Stimulated activated CD8-positive, alpha-beta memory T cell treated with anti-CD3 and anti-CD28 coated beads, Interleukin-7, amount 100 ng/mL, for 4 hours (primary cell): ENCODE results near the gene RXRA.

Experiments
- DNase-seq, 2 donors: peaks; one replicate each; pipeline ENCODE4 v3.0.0-alpha.2; 2020; ENCODE audit warnings: low read depth in 2 of 2

Gene RXRA

DNA sequence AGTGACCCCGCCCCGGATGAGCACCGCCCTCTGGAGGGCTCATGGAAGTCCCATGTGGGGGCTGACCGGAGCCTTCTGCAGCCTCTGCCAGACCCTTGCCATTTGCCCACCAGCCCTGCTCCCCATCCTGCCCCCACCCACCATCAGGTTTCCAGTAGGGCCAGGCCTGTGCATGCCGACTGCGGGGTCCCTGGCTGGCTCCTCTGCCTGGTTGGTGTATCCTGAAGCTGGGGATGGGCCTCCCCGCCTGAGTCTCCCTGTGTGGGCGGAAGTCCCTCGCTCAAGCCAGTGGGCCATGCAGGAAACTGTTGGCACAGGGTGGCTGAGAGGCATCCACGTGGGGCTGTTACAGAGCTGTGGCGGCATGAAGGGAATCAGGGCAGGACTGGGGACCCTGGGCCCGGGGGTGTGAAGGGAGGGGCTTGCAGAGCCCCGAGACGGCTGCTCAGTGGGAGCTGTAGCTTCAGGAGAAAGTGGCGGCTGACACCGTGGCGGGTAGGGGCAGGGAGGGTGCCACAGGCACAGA lies 88.7 kb downstream of the RXRA start:
- DNase-seq = no peak

- no peak for DNase-seq
Observed at GRCh38 chr9:134416385-134417015, 90.2 kb downstream of the RXRA start.

GRCh38 chr9:134418354-134418753 lies 92.1 kb downstream of the RXRA start:
- DNase-seq = no peak

GRCh38 chr9:134419000-134419683 lies 92.9 kb downstream of the RXRA start:
- no peak for DNase-seq

DNA sequence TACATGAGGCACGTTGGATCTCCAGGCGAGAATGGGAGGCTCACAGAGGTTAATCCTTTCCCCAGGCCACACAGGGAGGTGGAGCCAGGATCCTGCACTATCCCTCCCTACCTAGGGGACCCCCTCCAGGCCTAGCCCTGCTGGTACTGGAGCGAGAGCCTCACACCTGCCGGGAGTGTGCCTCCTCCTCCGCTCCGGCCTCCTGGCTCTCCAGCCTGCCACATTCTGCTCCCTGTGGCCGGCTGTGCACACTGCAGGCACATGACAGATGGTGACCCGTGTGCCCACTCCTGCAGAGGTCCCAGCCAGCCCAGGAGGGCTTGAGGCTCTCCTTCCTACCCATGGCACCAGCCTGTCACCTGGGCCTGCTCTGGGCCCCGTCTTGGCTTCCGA lies 93.4 kb downstream of the RXRA start:
- no peak for DNase-seq

DNA sequence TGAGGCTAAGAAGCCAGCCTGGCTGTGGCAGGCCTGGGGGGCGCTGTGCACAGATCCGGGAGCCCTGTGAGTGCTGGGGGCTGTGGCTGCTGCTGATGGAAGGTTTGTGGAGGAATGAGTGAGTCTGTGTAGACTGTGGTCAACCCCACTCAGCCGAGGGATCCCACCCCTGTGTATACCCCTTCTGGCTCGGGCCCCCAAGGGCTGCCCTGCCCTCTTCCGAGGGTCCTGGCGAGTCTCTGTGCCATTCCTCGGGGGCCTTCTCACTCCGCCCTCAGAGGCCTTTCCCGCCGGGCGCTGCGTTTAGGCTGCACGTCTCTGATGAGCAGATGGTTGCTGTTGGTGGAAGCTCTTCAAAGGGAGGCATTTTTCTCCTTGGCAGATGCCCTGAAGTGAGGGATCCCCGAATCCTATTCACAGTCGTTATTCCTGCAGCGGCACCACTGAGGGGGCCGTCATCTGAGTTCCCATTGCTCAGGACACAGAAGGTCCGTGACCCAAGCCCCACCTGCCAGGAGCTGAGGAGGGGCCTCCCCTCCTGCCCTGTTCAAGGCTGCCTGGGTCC lies 94.1 kb downstream of the RXRA start:
- no peak for DNase-seq

- DNase-seq = no peak
Observed at GRCh38 chr9:134420974-134421432, 94.7 kb downstream of the RXRA start.

- DNase-seq = no peak
Observed at GRCh38 chr9:134421888-134422287, 95.6 kb downstream of the RXRA start.

GRCh38 chr9:134422301-134423090 lies 96.2 kb downstream of the RXRA start:
- no peak for DNase-seq

DNA sequence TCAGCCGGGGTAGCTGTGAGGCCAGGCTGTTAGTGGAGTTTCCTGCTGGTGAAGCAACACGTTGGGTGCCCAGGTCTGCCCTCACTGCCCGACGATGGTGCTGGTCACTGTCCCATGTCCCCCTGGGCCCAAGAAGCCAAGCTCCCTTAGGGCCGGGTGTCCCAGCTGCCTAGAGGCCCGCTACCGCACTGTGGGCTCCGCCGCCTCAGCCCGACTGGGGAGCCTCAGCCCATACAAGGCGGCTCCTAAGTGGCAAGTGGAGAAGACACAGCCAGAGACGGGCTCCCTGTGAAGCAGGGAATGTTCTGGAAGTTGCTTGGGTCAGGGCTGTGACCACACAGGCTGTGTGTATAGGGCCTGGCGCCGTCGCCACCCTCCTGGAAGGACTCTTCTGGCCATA lies 96.9 kb downstream of the RXRA start:
- DNase-seq = no peak

DNA sequence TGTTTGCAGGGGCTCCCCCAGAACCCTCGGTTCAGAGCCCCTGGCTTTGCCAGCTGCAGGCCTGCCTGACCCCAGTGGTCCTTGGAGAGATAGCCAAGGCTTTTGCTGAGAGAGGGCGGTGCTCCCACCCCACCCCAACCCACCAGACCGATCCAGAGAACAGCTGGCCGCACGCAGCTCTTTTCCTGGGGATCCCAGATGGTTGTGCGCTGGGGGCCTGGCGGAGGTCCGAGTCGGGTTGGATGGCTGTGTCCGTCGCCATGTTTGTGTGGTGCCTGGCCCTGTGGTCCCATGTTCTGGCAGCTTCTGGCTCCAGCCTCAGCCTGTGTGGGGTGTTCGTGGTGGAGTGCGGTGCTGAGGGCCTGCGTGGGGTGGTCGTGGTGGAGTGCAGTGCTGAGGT lies 97.5 kb downstream of the RXRA start:
- DNase-seq = no peak

GRCh38 chr9:134424818-134425217 lies 98.6 kb downstream of the RXRA start:
- no peak for DNase-seq

DNA sequence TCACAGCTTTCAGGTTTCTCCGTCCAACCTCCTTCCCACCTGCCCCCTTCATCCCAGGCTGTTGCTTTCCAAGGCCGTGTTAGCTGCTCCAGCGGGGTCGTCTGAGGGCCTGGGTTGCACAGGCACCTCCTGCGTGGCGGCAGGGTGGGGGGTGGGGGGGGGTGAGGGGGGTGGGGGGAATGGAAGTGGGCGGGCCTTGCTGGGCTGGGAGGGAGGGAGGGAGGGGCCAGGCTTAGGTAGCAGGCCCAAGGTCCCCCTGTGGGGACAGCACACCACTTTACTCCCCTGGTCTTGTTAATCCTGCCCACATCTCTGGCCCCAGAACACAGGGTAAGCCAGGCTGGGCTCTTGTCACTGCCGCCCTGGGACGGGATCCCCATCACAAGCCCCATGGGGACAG lies 99.1 kb downstream of the RXRA start:
- no peak for DNase-seq

DNA sequence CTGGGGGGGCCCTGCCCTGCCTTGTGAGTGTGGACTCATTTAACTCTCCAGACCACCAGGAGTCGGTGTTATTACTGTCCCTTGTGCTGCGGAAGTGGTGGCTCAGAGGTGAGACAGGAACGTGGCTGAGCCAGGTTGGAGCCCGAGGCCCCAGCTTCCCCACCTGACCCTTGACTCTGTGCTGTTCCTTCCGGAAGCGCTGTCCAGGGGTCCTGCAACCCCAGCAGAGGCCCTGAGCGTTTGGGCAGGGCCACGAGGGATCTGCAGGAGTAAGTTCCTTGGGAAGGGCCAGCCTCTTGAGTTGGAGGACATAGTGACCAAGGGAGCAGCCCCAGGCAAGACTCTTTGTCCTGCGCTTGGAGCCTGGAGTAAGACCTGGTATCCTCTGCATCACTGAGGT lies 99.6 kb downstream of the RXRA start:
- DNase-seq = no peak

GRCh38 chr9:134426436-134426835 lies 100.2 kb downstream of the RXRA start:
- no peak for DNase-seq

DNA sequence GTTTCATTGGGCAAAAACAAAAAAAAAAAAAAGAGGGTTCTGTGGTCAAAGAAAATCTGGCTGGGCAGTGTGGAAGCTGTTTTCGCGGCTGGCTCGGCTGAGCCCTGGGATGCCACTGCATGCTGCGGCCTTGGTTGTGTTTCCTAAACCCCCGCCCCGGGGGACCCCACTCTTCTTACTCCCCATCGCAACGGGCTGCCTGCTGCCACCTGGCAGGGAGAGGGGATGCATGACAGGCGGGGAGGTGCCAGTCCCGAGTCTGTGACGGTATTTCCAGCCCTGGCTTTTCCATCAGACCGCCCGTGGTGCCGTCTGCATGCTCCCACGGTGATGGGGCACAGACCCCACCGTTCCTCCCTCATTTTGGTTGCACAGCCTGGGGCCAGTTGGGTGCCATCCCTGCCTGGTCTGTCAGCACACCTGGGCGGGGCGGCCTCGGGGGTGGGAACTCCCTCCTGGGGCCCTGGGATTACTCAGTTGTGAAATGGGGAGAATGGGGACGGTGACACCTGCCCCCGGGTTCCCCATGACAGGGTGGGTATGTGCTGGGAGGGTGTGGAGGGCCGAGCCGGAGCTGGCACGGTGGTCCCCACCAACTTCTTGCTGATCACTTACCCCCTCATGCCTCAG lies 101.0 kb downstream of the RXRA start:
- DNase-seq = no peak

- DNase-seq = no peak
Observed at GRCh38 chr9:134428559-134428958, 102.3 kb downstream of the RXRA start.

DNA sequence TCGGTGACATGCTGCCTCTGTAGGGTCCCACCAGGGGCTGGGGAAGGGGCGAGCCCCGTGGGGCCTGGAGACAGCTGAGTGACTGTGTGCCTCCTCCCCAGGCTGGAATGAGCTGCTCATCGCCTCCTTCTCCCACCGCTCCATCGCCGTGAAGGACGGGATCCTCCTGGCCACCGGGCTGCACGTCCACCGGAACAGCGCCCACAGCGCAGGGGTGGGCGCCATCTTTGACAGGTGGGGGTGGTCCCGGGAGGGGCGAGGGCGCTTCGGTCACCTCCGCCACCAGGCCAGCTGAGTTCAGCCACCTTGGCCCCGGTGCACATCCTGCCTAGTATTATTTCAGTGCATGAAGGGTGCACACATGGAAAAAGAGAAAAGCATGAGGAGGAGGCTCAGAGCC lies 102.8 kb downstream of the RXRA start:
- no peak for DNase-seq

DNA sequence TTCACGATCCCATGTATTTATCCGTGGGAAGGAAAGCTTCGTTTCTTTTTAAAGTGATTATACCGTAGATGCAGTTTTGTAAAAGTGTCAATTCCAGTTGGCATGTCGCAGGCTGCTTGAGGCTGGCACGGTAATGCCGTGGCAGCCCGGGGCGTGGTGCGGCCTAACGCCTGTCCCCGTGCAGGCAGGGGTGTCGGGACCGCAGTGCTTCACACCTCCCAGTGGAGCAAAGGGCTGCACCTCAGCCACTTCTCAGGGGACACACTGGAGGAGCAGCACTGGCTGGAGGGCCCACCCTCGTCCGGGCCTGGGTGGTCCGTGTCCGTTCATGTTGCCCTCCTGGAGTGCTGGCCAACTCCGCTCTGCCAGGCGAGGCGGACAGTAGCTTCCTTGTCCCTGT lies 103.2 kb downstream of the RXRA start:
- no peak for DNase-seq

DNA sequence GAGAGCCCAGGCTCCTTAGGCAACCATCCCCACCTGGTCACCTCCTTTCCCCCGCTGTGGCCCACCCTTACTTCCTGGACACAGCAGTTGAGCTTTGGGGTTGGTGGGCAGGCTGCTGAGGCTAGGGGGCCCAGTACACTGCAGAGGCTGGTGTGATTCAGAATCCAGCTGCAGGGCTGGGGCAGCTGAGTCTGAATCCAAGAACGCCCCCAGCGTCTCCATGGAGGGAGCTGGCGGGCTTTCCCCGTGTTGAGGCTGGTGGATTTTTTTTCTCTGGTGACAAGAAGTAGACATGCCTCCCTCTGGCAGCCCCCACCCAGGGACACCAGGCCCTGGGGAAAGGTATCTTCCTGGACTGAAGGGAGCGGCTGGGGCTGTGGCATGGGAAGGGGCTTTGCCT lies 104.8 kb downstream of the RXRA start:
- DNase-seq = no peak

DNA sequence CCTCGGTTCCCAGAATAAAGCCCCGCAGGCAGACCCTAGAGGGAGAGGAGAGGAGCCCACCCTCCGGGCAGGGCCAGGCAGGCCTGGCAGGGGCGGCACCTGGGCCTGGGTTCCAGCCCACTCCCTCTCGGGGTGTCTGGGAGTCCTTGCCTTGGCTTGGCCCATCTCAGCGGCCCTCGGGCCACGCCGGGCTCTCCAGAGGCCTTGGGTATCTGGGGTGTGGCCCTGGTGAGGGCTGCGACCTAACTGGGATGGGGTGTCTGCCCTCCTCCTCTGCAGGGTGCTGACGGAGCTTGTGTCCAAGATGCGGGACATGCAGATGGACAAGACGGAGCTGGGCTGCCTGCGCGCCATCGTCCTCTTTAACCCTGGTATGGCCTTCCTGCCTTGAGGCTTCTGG lies 105.4 kb downstream of the RXRA start:
- no peak for DNase-seq

GRCh38 chr9:134432471-134432870 lies 106.2 kb downstream of the RXRA start:
- DNase-seq = no peak
